MM.1S (cell line): ENCODE results near the gene USP47.

Source experiments
- DNase-seq: peaks from one replicate; pipeline ENCODE4 v3.0.0-alpha.2; 2015
- H2AFZ ChIP-seq: fragments of 300-600 bp; sonication (generic); 2 replicates; pipeline ENCODE4 v1.6.0; 2016; ENCODE audit warnings: antibody characterized with exemption, low read length
- H3F3A ChIP-seq: fragments of 300-600 bp; sonication (generic); 2 replicates; pipeline ENCODE4 v1.6.1; 2016; ENCODE audit warnings: mild to moderate bottlenecking, antibody characterized with exemption, low read length, moderate library complexity, mixed read lengths; ENCODE audit not compliant: insufficient read depth
- H3K27ac ChIP-seq: fragments of 300-600 bp; sonication (generic); 2 replicates; pipeline ENCODE4 v1.5.1; 2016; ENCODE audit warnings: mild to moderate bottlenecking, low read length
- H3K27me3 ChIP-seq: fragments of 300-600 bp; sonication (generic); replicated peaks from 2 replicates; pipeline ENCODE4 v1.6.0; 2016; ENCODE audit warnings: low read length; ENCODE audit not compliant: insufficient read depth
- H3K36me3 ChIP-seq: fragments of 300-600 bp; sonication (generic); replicated peaks from 2 replicates; pipeline ENCODE4 v1.6.1; 2016; ENCODE audit warnings: mild to moderate bottlenecking, low read length, mixed read lengths; ENCODE audit not compliant: insufficient read depth
- H3K4me1 ChIP-seq: fragments of 300-600 bp; sonication (generic); 2 replicates; pipeline ENCODE4 v1.6.1; 2016; ENCODE audit warnings: low read length, mixed read lengths
- H3K4me2 ChIP-seq: fragments of 300-600 bp; sonication (generic); 2 replicates; pipeline ENCODE4 v1.6.0; 2016; ENCODE audit warnings: low read depth, low read length
- H3K4me3 ChIP-seq: fragments of 300-600 bp; sonication (generic); 2 replicates; pipeline ENCODE4 v1.5.1; 2016; ENCODE audit warnings: low read length, mixed read lengths
- H3K79me2 ChIP-seq: fragments of 300-600 bp; sonication (generic); 2 replicates; pipeline ENCODE4 v1.6.1; 2016; ENCODE audit warnings: mixed run types, low read length, mixed read lengths
- H3K9ac ChIP-seq: fragments of 300-600 bp; sonication (generic); 2 replicates; pipeline ENCODE4 v1.6.1; 2016; ENCODE audit warnings: low read length, mixed read lengths
- H3K9me2 ChIP-seq: fragments of 300-600 bp; sonication (generic); replicated peaks from 2 replicates; pipeline ENCODE4 v1.6.1; 2016; ENCODE audit warnings: mild to moderate bottlenecking, low read length, mixed read lengths; ENCODE audit not compliant: insufficient read depth
- H3K9me3 ChIP-seq: fragments of 300-600 bp; sonication (generic); replicated peaks from 2 replicates; pipeline ENCODE4 v1.6.1; 2016; ENCODE audit warnings: mild to moderate bottlenecking, low read length, mixed read lengths; ENCODE audit not compliant: insufficient read depth
- H4K20me1 ChIP-seq: fragments of 300-600 bp; sonication (generic); 2 replicates; pipeline ENCODE4 v1.6.1; 2016; ENCODE audit warnings: mild to moderate bottlenecking, low read length, moderate library complexity, mixed read lengths; ENCODE audit not compliant: insufficient read depth
- CTCF ChIP-seq: fragments of 300-600 bp; sonication (generic); IDR thresholded peaks from 2 replicates; pipeline ENCODE4 v1.5.1; 2016; ENCODE audit warnings: antibody characterized with exemption, low read length, mixed read lengths
- EZH2 ChIP-seq: fragments of 300-600 bp; sonication (generic); optimal IDR thresholded peaks from 2 replicates; pipeline ENCODE3; 2017; ENCODE audit warnings: low read depth, mild to moderate bottlenecking, antibody characterized with exemption, low read length, mixed read lengths
- EZH2phosphoT487 ChIP-seq: fragments of 300-600 bp; sonication (generic); IDR thresholded peaks from 2 replicates; pipeline ENCODE4 v1.6.1; 2018; ENCODE audit warnings: antibody characterized with exemption, low read length

Gene USP47

DNA sequence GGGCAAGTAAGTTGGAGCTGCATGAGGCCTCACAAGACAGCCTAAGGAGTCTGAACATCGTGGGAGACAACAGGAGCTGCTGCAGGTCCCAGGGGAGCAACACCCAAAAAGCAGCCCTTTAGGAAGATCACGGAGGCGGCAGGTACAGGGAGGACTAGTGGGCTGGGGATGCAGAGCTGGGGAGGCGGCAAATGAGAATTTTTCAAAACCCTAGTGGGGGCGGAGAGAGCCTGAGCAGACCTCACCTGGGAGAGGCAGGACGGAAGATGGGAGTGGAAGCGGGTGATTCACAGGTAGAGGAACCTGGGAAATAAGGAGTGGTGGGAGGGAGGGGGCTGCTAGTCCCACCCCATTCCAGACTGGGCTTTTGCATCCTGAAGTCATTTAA is 124.6 kb downstream of the USP47 start:
- Histone ChIP-seq H3K79me2 (no peaks in the 10 kb centered on the region), H3K9me3 (no peaks in the 10 kb centered on the region), H2AFZ (no peak overlapping the region), H4K20me1 (no peaks in the 10 kb centered on the region), H3K4me1 (no peaks in the 10 kb centered on the region), H3K27ac (no peak overlapping the region), H3K4me3 (no peak overlapping the region), H3K27me3 (no peaks in the 10 kb centered on the region), H3K4me2 (no peak overlapping the region), H3K9ac (no peak overlapping the region), H3K9me2 (no peaks in the 10 kb centered on the region), H3F3A (no peaks in the 10 kb centered on the region), H3K36me3 (no peaks in the 10 kb centered on the region)
- no peak for DNase-seq
- TF ChIP-seq EZH2 (no peak), CTCF (no peak), EZH2phosphoT487 (no peak)

DNA sequence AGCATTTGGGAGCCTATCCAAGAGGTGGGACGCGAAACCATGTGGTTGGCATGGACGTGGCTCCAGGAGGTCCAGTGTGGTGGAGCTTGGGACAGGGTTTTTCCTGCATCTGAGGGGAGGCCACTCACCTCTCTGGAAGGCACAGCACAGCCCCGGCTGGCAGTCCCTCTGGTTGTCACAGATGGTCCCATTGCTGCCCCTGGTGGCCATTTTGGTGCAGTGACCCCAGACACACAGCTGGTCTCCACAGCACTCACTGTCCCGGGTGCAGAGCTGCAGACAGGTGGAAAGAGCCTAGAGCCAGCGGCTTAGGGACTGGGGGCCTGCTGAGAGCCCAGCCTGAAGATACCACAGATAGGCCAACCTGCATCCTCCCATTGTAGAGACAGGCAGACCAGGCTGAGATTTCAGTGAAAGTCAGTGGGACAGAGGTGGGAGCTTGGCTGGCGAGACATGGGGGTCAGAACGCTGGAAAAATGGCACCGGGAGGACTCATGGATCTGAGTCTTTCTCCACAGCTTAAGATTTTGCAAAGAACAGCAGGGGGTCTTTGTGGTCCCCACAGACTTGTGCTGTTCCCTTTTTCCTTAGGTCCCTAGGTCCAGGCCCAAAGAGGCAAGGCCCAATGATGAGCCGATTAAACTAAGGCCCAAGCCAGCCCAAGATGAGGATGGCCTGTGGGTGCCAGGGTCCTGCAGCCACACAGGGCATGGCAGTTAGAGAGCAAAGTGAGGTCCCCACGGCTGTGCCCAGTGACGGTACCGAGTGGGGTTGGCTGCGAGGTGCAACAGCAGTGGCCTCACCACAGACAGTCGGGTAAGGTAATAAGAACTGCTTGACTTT is 125.3 kb downstream of the USP47 start:
- Histone ChIP-seq H3K27me3 (no peaks in the 10 kb centered on the region), H3K4me2 (no peak overlapping the region), H3K4me3 (no peak overlapping the region), H2AFZ (no peak overlapping the region), H3K9ac (no peak overlapping the region), H4K20me1 (no peaks in the 10 kb centered on the region), H3K4me1 (no peaks in the 10 kb centered on the region), H3F3A (no peaks in the 10 kb centered on the region), H3K27ac (no peak overlapping the region), H3K79me2 (no peaks in the 10 kb centered on the region), H3K9me2 (no peaks in the 10 kb centered on the region), H3K9me3 (no peaks in the 10 kb centered on the region), H3K36me3 (no peaks in the 10 kb centered on the region)
- TF ChIP-seq CTCF (peak; percentile 80), EZH2 (no peak), EZH2phosphoT487 (no peak)
- DNase-seq = peak; percentile 72

GRCh38 chr11:11967669-11968510 is 126.1 kb downstream of the USP47 start:
- H4K20me1 ChIP-seq = no peaks in the 10 kb centered on the region
- H3F3A ChIP-seq = no peaks in the 10 kb centered on the region
- H3K9me2 ChIP-seq = no peaks in the 10 kb centered on the region
- no peaks in the 10 kb centered on the region for H3K79me2 ChIP-seq
- no peaks in the 10 kb centered on the region for H3K4me1 ChIP-seq
- no peak overlapping the region for H3K4me2 ChIP-seq
- no peaks in the 10 kb centered on the region for H3K27me3 ChIP-seq
- DNase-seq = no peak
- no peak overlapping the region for H2AFZ ChIP-seq
- TF ChIP-seq EZH2 = no peak
- TF ChIP-seq EZH2phosphoT487 = no peak
- no peak for TF ChIP-seq CTCF
- H3K9ac ChIP-seq = no peak overlapping the region
- H3K36me3 ChIP-seq = no peaks in the 10 kb centered on the region
- H3K27ac ChIP-seq = no peak overlapping the region
- H3K9me3 ChIP-seq = no peaks in the 10 kb centered on the region
- no peak overlapping the region for H3K4me3 ChIP-seq
